K562 (cell line): ENCODE results near the gene RSBN1L. TPM values are rescaled to one million over a fixed set of nuclear protein-coding genes. Genes with fewer than 3 reads are reported as not detected.

Experiments
- ARID1B ChIP-seq: fragments of 450-650 bp; IDR thresholded peaks from 2 replicates; pipeline ENCODE4 v1.6.1; 2016; ENCODE audit warnings: antibody characterized with exemption, mild to moderate bottlenecking, inconsistent platforms
- ATF1 ChIP-seq, 2 experiments: fragments of 450-650 bp in 1 of 2; IDR thresholded peaks; 2 replicates each; pipeline ENCODE4 v1.6.1; 2016; ENCODE audit warnings: missing compliant biosample characterization in 1 of 2, missing genetic modification characterization in 1 of 2
- BCL6 ChIP-seq: fragments of 250-450 bp; sonication (Bioruptor Pico); IDR thresholded peaks from 2 replicates; pipeline ENCODE4 v1.4.0; 2020
- CBFA2T3 ChIP-seq: fragments of 450-650 bp; IDR thresholded peaks from 2 replicates; pipeline ENCODE4 v1.6.1; 2017
- CREM ChIP-seq: IDR thresholded peaks from 2 replicates; pipeline ENCODE4 v1.6.1; 2014; ENCODE audit warnings: antibody characterized with exemption, low read depth
- EP300 ChIP-seq: IDR thresholded peaks from 2 replicates; pipeline ENCODE4 v1.6.1; 2012; ENCODE audit warnings: low read length, improper control_type of control experiment
- GATA2 ChIP-seq: sonication (generic); formaldehyde crosslinking; IDR thresholded peaks from 2 replicates; pipeline ENCODE4 v1.4.0; 2020; ENCODE audit warnings: mild to moderate bottlenecking, missing genetic modification reagents
- NCOR1 ChIP-seq: fragments of 450-650 bp; IDR thresholded peaks from 2 replicates; pipeline ENCODE4 v1.6.1; 2016; ENCODE audit warnings: mild to moderate bottlenecking, moderate library complexity
- PML ChIP-seq: IDR thresholded peaks from 2 replicates; pipeline ENCODE4 v1.6.1; 2012; ENCODE audit warnings: low read length, inconsistent platforms
- TAL1 ChIP-seq: fragments of 450-650 bp; IDR thresholded peaks from 2 replicates; pipeline ENCODE4 v1.6.1; 2016; ENCODE audit warnings: mild to moderate bottlenecking
- TCF3 ChIP-seq: sonication (generic); formaldehyde crosslinking; IDR thresholded peaks from 2 replicates; pipeline ENCODE4 v1.4.0; 2020; ENCODE audit warnings: mild to moderate bottlenecking, missing genetic modification reagents
- TEAD4 ChIP-seq, 2 experiments: sonication (generic) in 1 of 2; formaldehyde crosslinking in 1 of 2; IDR thresholded peaks; 2 replicates each; pipeline versions ENCODE4 v1.6.1 to v1.8.0; 2012 to 2022; ENCODE audit warnings: borderline replicate concordance in 1 of 2, inconsistent platforms in 1 of 2, low read length in 1 of 2, mild to moderate bottlenecking in 1 of 2, missing genetic modification reagents in 1 of 2
- WHSC1 ChIP-seq: IDR thresholded peaks from one replicate; pipeline ENCODE4 v1.6.1; 2012; ENCODE audit warnings: low read length, control low read depth, inconsistent platforms
- ZEB2 ChIP-seq: fragments of 450-650 bp; IDR thresholded peaks from 2 replicates; pipeline ENCODE4 v1.6.1; 2016
- polyA plus RNA-seq, 8 experiments: library from polyadenylated mRNA; depleted of rRNA in 4 of 8; stranded (reverse) in 5 of 8; unstranded in 3 of 8; fragments of >200 nt; fragmentation: Nextera tagmentation in 2 of 8; fragmentation: Illumina TruSeq in 1 of 8; extraction: Ambion mirVana in 2 of 8; extraction: Trizol in 1 of 8; gene quantifications; 2 replicates each; pipeline versions ENCODE4 v1.2.1 to v1.2.3, GENCODE V29; 2011 to 2014; ENCODE audit warnings: inconsistent platforms in 1 of 8, missing spikeins in 1 of 8
- total RNA-seq, 7 experiments: library from RNA; depleted of rRNA in 6 of 7; stranded (reverse); fragments of >200 nt in 6 of 7; fragmentation: Illumina TruSeq in 2 of 7; extraction: Trizol in 2 of 7; gene quantifications; 2 replicates each; pipeline versions ENCODE4 v1.2.1 to v1.2.3, GENCODE V29; 2011 to 2021; ENCODE audit warnings: low replicate concordance in 1 of 7
- TF ChIP-seq, protein P1 (sequence below): fragments of 450-650 bp; formaldehyde crosslinking; conservative IDR thresholded peaks from 2 replicates; pipeline ENCODE4 v1.4.0; 2022; ENCODE audit warnings: mild to moderate bottlenecking, missing genetic modification characterization
- TF ChIP-seq, protein P2 (sequence below): IDR thresholded peaks from 2 replicates; pipeline ENCODE4 v1.6.1; 2012; ENCODE audit warnings: low read depth, low read length, improper control_type of control experiment, borderline replicate concordance
- TF ChIP-seq, protein P3 (sequence below): sonication (generic); IDR thresholded peaks from 2 replicates; pipeline ENCODE4 v1.6.1; 2016

Gene RSBN1L
- total and polyA plus RNA-seq, 9 of the 15 experiments (the other 6 are each of a cell fraction or from before 2014, with no cell fraction given) = 6.2 to 35.2 (median 20.1) TPM

GRCh38 chr7:77826300-77826699 lies 130.0 kb downstream of the RSBN1L start (continued):
- TF ChIP-seq TCF3 (CRISPR knock-in tag) (peak; percentile 72), CBFA2T3 (peak; percentile 51), PML (peak; percentile 27; the same call in 1 of the 2 replicates), WHSC1 (no peak), NCOR1 (peak; percentile 26; the same call in 1 of the 2 replicates), GATA2 (CRISPR knock-in tag) (peak; percentile 45; the same call in 1 of the 2 replicates), ARID1B (peak; percentile 66), CREM (peak; percentile 23; the same call in 1 of the 2 replicates), TAL1 (peak; percentile 58; the same call in 1 of the 2 replicates), ATF1 (CRISPR knock-in tag; IDR thresholded peaks at IDR 0.05) (no peak), ATF1 (tag; IDR thresholded peaks at IDR 0.05) (0 out of 2 replicates have a peak, but pooled peaks have one; percentile 10), TEAD4 (IDR thresholded peaks at IDR 0.05; ENCODE audit: low read length) (0 out of 2 replicates have a peak, but pooled peaks have one; percentile 33), TEAD4 (CRISPR knock-in tag; IDR thresholded peaks at IDR 0.05; ENCODE audit: borderline replicate concordance) (no peak), ZEB2 (0 out of 2 replicates have a peak, but pooled peaks have one; percentile 26), BCL6 (CRISPR knock-in tag) (no peak), EP300 (peak; percentile 36; the same call in 1 of the 2 replicates)
- TF ChIP-seq, protein P1, sequence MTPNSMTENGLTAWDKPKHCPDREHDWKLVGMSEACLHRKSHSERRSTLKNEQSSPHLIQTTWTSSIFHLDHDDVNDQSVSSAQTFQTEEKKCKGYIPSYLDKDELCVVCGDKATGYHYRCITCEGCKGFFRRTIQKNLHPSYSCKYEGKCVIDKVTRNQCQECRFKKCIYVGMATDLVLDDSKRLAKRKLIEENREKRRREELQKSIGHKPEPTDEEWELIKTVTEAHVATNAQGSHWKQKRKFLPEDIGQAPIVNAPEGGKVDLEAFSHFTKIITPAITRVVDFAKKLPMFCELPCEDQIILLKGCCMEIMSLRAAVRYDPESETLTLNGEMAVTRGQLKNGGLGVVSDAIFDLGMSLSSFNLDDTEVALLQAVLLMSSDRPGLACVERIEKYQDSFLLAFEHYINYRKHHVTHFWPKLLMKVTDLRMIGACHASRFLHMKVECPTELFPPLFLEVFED (CRISPR knock-in tag) = no peak
- TF ChIP-seq, protein P2, sequence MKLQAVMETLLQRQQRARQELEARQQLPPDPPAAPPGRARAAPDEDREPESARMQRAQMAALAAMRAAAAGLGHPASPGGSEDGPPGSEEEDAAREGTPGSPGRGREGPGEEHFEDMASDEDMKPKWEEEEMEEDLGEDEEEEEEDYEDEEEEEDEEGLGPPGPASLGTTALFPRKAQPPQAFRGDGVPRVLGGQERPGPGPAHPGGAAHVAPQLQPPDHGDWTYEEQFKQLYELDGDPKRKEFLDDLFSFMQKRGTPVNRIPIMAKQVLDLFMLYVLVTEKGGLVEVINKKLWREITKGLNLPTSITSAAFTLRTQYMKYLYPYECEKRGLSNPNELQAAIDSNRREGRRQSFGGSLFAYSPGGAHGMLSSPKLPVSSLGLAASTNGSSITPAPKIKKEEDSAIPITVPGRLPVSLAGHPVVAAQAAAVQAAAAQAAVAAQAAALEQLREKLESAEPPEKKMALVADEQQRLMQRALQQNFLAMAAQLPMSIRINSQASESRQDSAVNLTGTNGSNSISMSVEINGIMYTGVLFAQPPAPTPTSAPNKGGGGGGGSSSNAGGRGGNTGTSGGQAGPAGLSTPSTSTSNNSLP = 0 out of 2 replicates have a peak, but pooled peaks have one; percentile 12
- TF ChIP-seq, protein P3, sequence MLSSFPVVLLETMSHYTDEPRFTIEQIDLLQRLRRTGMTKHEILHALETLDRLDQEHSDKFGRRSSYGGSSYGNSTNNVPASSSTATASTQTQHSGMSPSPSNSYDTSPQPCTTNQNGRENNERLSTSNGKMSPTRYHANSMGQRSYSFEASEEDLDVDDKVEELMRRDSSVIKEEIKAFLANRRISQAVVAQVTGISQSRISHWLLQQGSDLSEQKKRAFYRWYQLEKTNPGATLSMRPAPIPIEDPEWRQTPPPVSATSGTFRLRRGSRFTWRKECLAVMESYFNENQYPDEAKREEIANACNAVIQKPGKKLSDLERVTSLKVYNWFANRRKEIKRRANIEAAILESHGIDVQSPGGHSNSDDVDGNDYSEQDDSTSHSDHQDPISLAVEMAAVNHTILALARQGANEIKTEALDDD = peak; percentile 76
